Naive B cell (primary cell): ENCODE data around the gene FAM200B. TPM values are rescaled to one million over a fixed set of nuclear protein-coding genes. Genes with fewer than 3 reads are reported as not detected.
"Not testable (repeated sequence)": the region's sequence is repeated elsewhere in the genome, so short reads cannot be mapped to it uniquely, and the experiment has no call there.

Experiments used
- ATAC-seq, 2 donors: fragments of 150-1000 bp; cut with Tn5 transposase; 2 replicates each; pipeline ENCODE4 v1.10.0; 2021; ENCODE audit warnings: low read depth in 2 of 2, mild to moderate bottlenecking in 2 of 2, moderate library complexity in 2 of 2
- DNase-seq: peaks from one replicate; pipeline ENCODE4 v3.0.0; 2022
- H3K27ac Mint-ChIP-seq, 6 donors: one replicate each; pipeline ENCODE4 v1.8.0; 2020 to 2022; ENCODE audit warnings: mild to moderate bottlenecking in 6 of 6, mixed read lengths in 6 of 6, moderate library complexity in 5 of 6, inconsistent platforms in 2 of 6
- H3K27me3 Mint-ChIP-seq, 3 donors: one replicate each; pipeline ENCODE4 v1.8.0; 2021 to 2022; ENCODE audit warnings: mixed read lengths in 3 of 3, mild to moderate bottlenecking in 1 of 3
- H3K36me3 Mint-ChIP-seq, 2 donors: one replicate each; pipeline ENCODE4 v1.8.0; 2020 to 2022; ENCODE audit warnings: mixed read lengths in 2 of 2, inconsistent platforms in 1 of 2, mild to moderate bottlenecking in 1 of 2
- H3K4me1 Mint-ChIP-seq, 3 donors: one replicate each; pipeline ENCODE4 v1.8.0; 2020 to 2022; ENCODE audit warnings: mixed read lengths in 3 of 3, inconsistent platforms in 1 of 3, mild to moderate bottlenecking in 1 of 3, moderate library complexity in 1 of 3
- H3K4me3 Mint-ChIP-seq, 8 donors: one replicate each; pipeline ENCODE4 v1.8.0; 2020 to 2022; ENCODE audit warnings: mild to moderate bottlenecking in 8 of 8, mixed read lengths in 8 of 8, moderate library complexity in 8 of 8, inconsistent platforms in 2 of 8
- H3K9me3 Mint-ChIP-seq, 7 donors: one replicate each; pipeline ENCODE4 v1.8.0; 2020 to 2022; ENCODE audit warnings: mixed read lengths in 7 of 7, mild to moderate bottlenecking in 5 of 7, inconsistent platforms in 2 of 7, moderate library complexity in 1 of 7
- polyA plus RNA-seq, 6 donors: library from polyadenylated mRNA; unstranded; fragments of 300-500 nt; fragmentation: Illumina TruSeq; gene quantifications; one replicate each; pipeline ENCODE4 v1.2.3, GENCODE V29; 2021; ENCODE audit warnings: low read depth in 6 of 6

FAM200B gene
- polyA plus RNA-seq, 6 donors from 2014 or later: 60.1 to 84.2 (median 72.1) TPM

DNA sequence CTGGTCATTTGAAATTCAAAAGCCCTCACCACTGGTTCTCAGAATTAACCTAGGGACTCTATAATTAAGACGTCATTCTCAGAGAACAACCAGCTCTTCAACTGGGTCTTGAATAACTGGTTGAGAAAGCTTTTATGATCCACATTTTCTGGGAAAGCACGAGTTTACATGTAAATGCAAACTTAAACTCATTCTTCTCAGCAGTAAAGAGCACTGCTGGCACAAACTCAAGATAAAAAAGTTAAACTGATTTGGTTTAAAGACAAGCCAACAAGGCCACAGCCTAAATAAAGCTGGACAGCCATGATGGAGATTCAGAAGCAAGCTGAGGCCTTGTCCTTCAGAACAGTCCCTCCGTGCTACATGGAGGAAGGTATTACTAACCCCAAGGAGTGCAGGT lies 34.5 kb downstream of the FAM200B start:
- Mint-ChIP-seq H3K4me3 (no peak overlapping the region), H3K36me3 (no peaks in the 10 kb centered on the region), H3K4me1 (no peaks in the 10 kb centered on the region), H3K27ac (no peak overlapping the region), H3K9me3 (no peaks in the 10 kb centered on the region), H3K27me3 (no peaks in the 10 kb centered on the region)
- DNase-seq: no peak
- ATAC-seq: no peak

DNA sequence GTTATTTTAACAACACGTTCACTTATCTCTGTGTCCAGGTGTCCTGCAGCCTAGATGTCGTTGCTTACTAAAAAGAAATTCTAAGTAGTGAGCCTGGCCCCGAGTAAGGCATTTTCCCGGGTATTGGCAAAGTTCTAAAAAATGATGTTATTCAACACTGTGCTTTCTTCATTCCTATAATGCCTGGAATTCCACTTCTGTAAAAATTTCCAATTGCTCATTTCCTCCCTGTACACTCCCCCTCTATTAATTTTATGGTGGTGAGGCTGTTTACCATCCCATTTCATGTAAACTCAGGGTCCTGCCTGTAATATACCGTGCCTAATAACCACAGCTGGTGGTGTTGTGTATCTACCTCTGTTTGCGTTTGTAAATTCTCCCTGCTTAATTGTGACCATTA lies 35.5 kb downstream of the FAM200B start:
- H3K9me3 Mint-ChIP-seq: no peaks in the 10 kb centered on the region
- H3K4me3 Mint-ChIP-seq: no peak overlapping the region
- no peaks in the 10 kb centered on the region for H3K4me1 Mint-ChIP-seq
- H3K36me3 Mint-ChIP-seq: no peaks in the 10 kb centered on the region
- DNase-seq: no peak
- ATAC-seq: no peak
- no peaks in the 10 kb centered on the region for H3K27me3 Mint-ChIP-seq
- H3K27ac Mint-ChIP-seq: no peak overlapping the region

DNA sequence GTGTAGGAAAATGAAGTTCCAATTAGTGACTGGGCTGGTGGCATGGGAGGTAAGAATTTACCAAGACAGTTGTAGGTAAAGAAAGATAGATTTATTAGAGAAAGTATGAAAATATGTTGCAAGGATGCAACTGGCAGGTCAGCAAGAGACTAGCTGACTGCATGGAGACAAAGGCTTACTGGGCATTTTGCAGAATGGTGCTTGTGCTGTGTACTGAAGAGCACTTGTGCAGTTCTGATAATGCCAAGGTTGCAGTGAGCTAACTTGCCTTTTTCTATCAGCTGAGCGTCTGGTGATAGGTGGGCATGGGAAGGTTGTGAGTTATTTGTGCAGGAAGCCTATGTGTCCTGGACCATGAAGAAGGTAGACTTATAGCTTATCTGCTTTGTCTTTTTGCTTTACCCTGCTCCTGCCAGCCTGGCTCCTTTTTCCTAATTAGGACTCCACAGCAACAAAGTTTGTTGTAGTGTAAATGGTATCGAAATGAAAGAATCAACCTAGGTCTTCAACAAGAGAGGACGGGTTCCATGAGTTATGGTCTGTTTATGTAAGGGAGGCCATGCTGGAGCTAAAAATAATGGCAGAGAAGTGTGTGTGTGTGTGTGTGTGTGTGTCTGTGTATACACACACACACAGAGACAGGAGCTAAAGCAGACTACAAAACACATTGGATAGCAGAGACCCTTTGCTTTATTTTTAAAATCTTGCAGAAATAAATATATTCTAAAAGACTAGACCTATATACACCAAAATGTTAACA lies 36.2 kb downstream of the FAM200B start:
- no peak overlapping the region for H3K4me3 Mint-ChIP-seq

DNA sequence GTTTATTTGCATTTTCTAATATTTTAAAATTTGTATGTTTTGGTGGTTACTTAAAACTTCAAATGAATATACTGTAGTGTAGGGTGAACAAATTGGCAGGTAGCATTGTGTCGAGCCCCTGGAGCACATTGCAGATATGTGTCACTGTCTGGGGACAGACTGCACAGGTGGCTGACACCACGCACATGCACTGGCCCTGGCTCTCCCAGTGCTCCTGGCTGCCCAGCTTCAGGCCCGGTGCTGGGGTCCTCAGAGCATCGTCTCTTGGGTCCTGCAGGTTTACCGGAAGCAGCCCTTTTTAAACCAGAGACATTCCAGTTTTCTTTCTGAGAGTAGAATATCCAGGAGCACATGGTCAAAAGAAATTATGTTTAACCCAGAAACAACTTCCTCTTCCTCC lies 36.8 kb downstream of the FAM200B start:
- H3K4me1 Mint-ChIP-seq: no peaks in the 10 kb centered on the region
- H3K27me3 Mint-ChIP-seq: no peaks in the 10 kb centered on the region
- H3K27ac Mint-ChIP-seq: no peak overlapping the region
- no peak overlapping the region for H3K4me3 Mint-ChIP-seq
- no peaks in the 10 kb centered on the region for H3K36me3 Mint-ChIP-seq
- DNase-seq (no peak), ATAC-seq (no peak)
- H3K9me3 Mint-ChIP-seq: no peaks in the 10 kb centered on the region

More for the DNA sequence above, 36.2 kb downstream of the FAM200B start:
- DNase-seq (no peak), ATAC-seq (no peak)
- Mint-ChIP-seq H3K27me3 (no peaks in the 10 kb centered on the region), H3K4me1 (no peaks in the 10 kb centered on the region), H3K27ac (no peak overlapping the region), H3K36me3 (no peaks in the 10 kb centered on the region), H3K9me3 (no peaks in the 10 kb centered on the region)

DNA sequence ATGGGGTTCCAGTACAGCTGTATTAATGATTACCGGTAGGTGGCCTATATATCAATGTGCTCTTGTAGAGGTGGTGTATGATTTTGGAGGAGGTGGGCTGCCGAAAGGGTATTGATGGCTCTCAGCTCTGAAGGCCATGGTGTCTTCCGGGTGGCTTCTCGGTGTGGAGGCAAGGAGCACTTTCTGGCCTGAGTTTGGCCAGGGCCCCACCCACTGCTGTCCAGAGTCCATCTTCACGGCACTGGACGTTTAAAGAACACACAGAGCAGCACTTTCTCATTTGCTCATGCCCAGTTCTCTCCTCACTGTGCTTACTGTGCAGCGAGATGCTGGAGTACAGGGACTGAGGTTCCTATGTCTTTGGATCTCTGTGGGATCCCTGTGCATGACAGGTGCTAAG lies 37.3 kb downstream of the FAM200B start:
- Mint-ChIP-seq H3K27ac (no peak overlapping the region), H3K27me3 (no peaks in the 10 kb centered on the region), H3K36me3 (no peaks in the 10 kb centered on the region), H3K9me3 (no peaks in the 10 kb centered on the region), H3K4me1 (no peaks in the 10 kb centered on the region), H3K4me3 (no peak overlapping the region)
- ATAC-seq: no peak
- no peak for DNase-seq

DNA sequence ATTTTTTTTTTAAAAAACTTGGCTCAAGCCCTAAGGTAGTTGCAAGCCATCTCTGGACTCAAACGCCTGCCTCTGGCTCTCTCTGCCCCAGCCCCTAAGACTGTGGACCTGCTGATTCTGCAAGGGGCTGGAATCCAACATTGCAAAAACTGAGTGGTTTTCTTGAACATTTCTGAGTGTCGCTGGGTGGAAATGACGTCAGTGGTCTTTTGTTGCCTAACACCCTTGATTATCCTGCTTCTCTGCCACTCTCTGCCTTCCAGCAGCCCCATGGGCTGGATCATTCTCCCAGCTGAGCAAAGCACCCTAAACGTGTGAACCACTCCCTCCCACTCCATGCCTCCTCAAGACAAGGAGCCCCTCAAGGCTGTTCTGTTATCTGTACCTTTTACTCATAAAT lies 37.9 kb downstream of the FAM200B start:
- Mint-ChIP-seq H3K4me1 (no peaks in the 10 kb centered on the region), H3K36me3 (no peaks in the 10 kb centered on the region), H3K9me3 (no peaks in the 10 kb centered on the region), H3K27ac (no peak overlapping the region), H3K4me3 (no peak overlapping the region), H3K27me3 (no peaks in the 10 kb centered on the region)
- DNase-seq (no peak), ATAC-seq (no peak)

DNA sequence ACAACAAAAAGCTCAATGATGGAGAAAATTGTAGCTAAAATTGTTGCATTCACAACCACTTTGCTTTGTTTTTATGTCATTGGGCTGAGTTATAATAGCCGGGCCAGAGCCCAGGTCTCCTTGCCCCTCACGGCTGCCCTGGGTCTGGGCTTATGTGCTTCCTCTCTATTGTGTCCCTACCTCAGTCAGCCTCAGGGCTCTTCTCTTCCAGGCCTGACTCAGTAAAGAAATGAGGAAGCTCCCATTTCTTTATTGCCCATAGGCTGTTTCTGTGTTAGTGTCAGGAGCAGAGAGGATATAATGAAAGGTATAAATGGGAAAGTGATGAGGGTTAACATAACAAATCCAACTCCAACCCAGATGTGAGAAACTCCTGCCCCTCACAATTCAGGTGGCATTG lies 39.2 kb downstream of the FAM200B start:
- Mint-ChIP-seq H3K9me3 (no peaks in the 10 kb centered on the region), H3K27ac (no peak overlapping the region), H3K36me3 (no peaks in the 10 kb centered on the region), H3K27me3 (no peaks in the 10 kb centered on the region), H3K4me3 (no peak overlapping the region), H3K4me1 (no peaks in the 10 kb centered on the region)
- DNase-seq: no peak
- ATAC-seq: no peak

DNA sequence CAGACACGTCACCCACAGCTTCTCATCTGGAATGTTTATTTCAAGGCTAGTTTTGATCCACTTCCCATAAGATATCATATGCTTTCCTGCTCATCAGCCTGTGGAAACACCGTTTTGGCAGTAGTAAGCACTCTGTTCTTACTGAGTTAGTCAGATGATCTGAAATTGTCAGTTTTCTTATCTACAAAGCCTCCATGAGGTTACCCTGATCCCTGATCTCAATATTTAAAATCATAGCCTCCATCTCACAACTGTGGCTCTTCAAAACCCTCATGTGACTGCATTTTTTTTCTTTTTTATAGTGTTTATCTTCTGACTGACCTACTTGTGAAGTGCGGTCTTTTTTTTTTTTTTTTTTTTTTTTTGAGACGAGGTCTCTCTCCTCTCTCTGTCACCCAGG lies 44.0 kb downstream of the FAM200B start:
- Mint-ChIP-seq H3K27ac (peak overlapping the region in 2 of 6 donors; percentile 20 to 60), H3K4me3 (no peak overlapping the region), H3K36me3 (no peaks in the 10 kb centered on the region), H3K27me3 (no peaks in the 10 kb centered on the region), H3K4me1 (no peaks in the 10 kb centered on the region), H3K9me3 (no peaks in the 10 kb centered on the region)
- no peak for ATAC-seq
- no peak for DNase-seq

DNA sequence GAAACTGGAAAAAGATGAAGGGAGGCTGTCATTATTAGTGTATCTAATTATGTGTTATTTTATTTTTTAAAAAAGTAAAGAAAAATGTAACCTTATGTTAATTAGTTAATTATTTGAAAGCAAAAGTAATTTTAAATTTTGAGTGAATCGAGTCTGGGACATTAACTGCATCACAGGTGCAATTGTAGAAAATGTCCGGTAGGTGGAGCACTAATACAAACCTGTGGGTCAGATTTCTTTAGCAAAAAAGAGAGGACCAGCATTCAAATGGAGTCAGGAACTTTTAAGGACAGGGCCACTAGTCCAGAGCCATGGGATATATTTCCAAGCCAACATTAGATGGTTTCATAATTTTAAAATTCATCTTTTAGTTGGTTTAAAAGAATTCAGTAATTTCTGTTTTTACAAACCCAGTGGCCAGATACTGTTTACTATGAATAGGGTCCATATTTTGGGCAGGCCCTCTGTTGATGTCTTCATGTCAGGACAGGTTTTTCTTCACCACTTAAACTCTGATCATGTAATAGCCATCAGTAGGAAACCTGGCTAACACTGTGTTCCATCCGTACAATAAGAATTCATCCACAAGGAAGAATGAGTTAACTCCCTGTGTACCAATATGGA lies 48.4 kb downstream of the FAM200B start:
- H3K4me1 Mint-ChIP-seq: peaks cover 0 to 4% (median 0%) of the 10 kb centered on the region in 3 donors
- ATAC-seq: peak in 1 of 2 donors; percentile 53
- H3K27me3 Mint-ChIP-seq: no peaks in the 10 kb centered on the region
- no peak overlapping the region for H3K27ac Mint-ChIP-seq
- H3K4me3 Mint-ChIP-seq: no peak overlapping the region
- no peaks in the 10 kb centered on the region for H3K36me3 Mint-ChIP-seq
- H3K9me3 Mint-ChIP-seq: peaks cover 0 to 2% (median 0%) of the 10 kb centered on the region in 7 donors
- peak; percentile 41 for DNase-seq

DNA sequence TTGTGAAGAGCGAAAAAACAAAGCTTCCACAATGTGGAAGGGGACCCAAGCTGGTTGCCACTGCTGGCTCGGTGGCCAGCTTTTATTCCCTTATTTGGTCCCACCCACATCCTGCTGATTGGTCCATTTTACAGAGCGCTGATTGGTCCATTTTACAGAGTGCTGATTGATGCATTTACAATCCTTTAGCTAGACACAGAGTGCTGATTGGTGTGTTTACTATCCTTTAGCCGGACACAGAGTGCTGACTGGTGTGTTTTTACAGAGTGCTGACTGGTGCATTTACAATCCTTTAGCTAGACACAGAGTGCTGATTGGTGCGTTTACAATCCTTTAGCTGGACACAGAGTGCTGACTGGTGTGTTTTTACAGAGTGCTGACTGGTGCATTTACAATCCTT lies 51.4 kb downstream of the FAM200B start:
- H3K27me3 Mint-ChIP-seq, ATAC-seq, H3K9me3 Mint-ChIP-seq, H3K4me3 Mint-ChIP-seq, DNase-seq, H3K27ac Mint-ChIP-seq, H3K36me3 Mint-ChIP-seq: not testable (repeated sequence)
- H3K4me1 Mint-ChIP-seq: peaks cover 0 to 12% (median 0%) of the 10 kb centered on the region in 3 donors

DNA sequence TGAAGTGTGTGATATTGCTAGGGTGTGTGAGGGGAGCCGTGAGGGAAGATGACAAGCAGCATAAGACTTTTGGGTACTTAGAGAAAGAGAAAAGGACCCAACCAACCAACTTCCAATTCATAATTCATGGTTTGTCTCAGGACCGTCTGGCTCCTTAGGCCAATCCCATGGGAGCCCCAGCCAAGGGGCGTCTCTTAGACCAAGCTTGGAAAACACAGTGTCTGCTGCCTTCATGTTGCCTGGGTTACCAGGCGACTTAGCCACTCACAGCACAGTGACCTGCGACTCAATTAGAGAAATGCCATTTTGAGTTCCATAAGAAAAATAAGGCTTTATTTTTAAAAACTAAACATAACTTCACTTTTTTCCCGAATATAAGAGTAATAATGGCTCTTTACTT lies 53.9 kb downstream of the FAM200B start:
- no peak overlapping the region for H3K4me3 Mint-ChIP-seq
- ATAC-seq (no peak), DNase-seq (no peak)
- no peaks in the 10 kb centered on the region for H3K27me3 Mint-ChIP-seq
- no peaks in the 10 kb centered on the region for H3K36me3 Mint-ChIP-seq
- peaks cover 0 to 14% (median 0%) of the 10 kb centered on the region in 3 donors for H3K4me1 Mint-ChIP-seq
- H3K9me3 Mint-ChIP-seq: peaks cover 0 to 4% (median 0%) of the 10 kb centered on the region in 7 donors
- H3K27ac Mint-ChIP-seq: no peak overlapping the region

DNA sequence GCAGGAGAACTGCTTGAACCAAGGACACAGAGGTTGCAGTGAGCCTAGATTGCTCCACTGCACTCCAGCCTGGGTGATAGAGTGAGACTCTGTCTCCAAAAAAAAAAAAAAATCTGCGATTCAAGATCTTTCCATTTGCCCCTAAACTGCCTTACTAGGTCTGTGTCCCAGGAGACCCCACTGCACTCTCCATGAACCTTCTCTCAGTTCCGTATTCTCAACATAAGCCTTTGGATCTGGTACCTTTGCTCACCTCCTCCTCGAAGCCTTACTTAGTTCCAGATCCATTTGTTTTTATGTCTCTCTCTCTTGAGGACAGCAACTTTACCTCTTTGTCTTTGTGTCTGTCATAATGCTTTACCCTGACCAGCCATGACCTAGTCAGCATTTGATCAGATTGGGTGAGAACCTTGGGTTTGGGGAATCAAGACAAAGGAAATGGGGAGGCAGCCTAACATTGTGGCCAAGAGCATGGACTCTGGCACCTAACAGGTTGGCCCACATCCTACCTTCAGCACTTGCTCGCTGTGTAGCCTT lies 55.0 kb downstream of the FAM200B start:
- H3K27me3 Mint-ChIP-seq: no peaks in the 10 kb centered on the region
- DNase-seq (no peak), ATAC-seq (peak in 1 of 2 donors; percentile 92)
- H3K27ac Mint-ChIP-seq: no peak overlapping the region
- H3K4me1 Mint-ChIP-seq: peaks cover 0 to 14% (median 0%) of the 10 kb centered on the region in 3 donors
- no peaks in the 10 kb centered on the region for H3K36me3 Mint-ChIP-seq
- no peak overlapping the region for H3K4me3 Mint-ChIP-seq
- peaks cover 4 to 8% (median 6%) of the 10 kb centered on the region in 7 donors for H3K9me3 Mint-ChIP-seq

DNA sequence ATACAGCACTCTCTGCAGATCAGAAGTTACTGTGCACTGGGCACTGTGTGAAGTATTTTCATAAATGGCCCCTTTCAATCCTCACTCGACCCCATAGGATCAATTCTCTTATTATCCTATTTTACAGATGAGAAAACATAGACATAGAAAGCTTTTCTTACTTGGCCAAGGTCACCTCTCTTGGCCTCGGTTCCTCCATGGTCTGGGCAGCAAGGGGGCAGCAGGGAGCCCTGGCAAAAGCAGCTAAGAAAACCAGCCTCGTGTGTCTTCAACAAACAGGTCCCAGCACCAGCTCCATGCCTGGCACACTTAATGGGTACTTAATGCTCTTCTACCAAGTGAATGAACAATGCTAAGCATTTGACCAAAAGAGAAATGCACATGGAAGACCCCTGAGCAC lies 55.6 kb downstream of the FAM200B start:
- H3K36me3 Mint-ChIP-seq: peaks cover 0 to 4% of the 10 kb centered on the region in 2 donors
- H3K4me3 Mint-ChIP-seq: no peak overlapping the region
- ATAC-seq: no peak
- no peak for DNase-seq
- H3K27me3 Mint-ChIP-seq: no peaks in the 10 kb centered on the region
- peaks cover 4 to 15% (median 11%) of the 10 kb centered on the region in 7 donors for H3K9me3 Mint-ChIP-seq
- H3K27ac Mint-ChIP-seq: no peak overlapping the region
- peaks cover 0 to 14% (median 0%) of the 10 kb centered on the region in 3 donors for H3K4me1 Mint-ChIP-seq

DNA sequence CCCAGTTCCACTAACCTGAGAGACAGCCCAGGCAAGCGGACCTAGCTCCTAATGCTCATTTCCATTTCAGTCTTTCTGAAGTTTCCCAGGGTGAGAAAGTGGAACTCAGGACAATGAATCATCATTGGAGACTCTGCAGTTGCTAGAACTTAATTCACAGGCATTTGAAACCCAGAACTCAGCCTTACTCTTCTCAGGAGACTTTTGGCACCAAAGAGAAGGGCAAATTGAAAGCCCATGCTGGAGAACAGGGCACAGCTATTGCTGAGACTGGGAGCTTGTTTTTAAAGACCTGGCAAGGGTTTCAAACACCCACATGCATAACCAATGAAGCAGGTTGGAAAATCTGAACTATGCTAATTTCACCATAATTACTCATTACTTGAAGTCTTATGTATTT lies 57.2 kb downstream of the FAM200B start:
- ATAC-seq (no peak), DNase-seq (no peak)
- H3K4me3 Mint-ChIP-seq: no peak overlapping the region
- peaks cover 4 to 28% (median 19%) of the 10 kb centered on the region in 7 donors for H3K9me3 Mint-ChIP-seq
- H3K27ac Mint-ChIP-seq: no peak overlapping the region
- no peaks in the 10 kb centered on the region for H3K27me3 Mint-ChIP-seq
- H3K4me1 Mint-ChIP-seq: peaks cover 0 to 12% (median 0%) of the 10 kb centered on the region in 3 donors
- H3K36me3 Mint-ChIP-seq: peaks cover 0 to 14% of the 10 kb centered on the region in 2 donors
